Midbrain (tissue), 1 donor: Measurements from ENCODE around the gene SGCA.

Source experiments
- DNase-seq: peaks from one replicate; lab custom pipeline; 2025; lab: John Stamatoyannopoulos, UW

Gene SGCA

GRCh38 chr17:50165867-50166517, at the start of gene SGCA:
Gene SGCA, plus strand, starts transcription at chr17:50166005. Its CDS starts 36 bp downstream, at chr17:50166041.
- DNase-seq, result no peak

- no peak for DNase-seq
Observed at GRCh38 chr17:50117202-50118051, 48.4 kb upstream of the SGCA start.

GRCh38 chr17:50118076-50118827, 47.6 kb upstream of the SGCA start:
- no peak for DNase-seq

- no peak for DNase-seq
Observed at GRCh38 chr17:50118828-50119218, 47.0 kb upstream of the SGCA start.

GRCh38 chr17:50120475-50121253, 45.1 kb upstream of the SGCA start:
- DNase-seq, result no peak

GRCh38 chr17:50122945-50123344, 42.9 kb upstream of the SGCA start:
- DNase-seq, result no peak

GRCh38 chr17:50123649-50124349, 42.0 kb upstream of the SGCA start:
- no peak for DNase-seq

- no peak for DNase-seq
Observed at GRCh38 chr17:50125420-50125997, 40.3 kb upstream of the SGCA start.

- DNase-seq, result no peak
Observed at GRCh38 chr17:50127697-50128361, 38.0 kb upstream of the SGCA start.

- DNase-seq, result no peak
Observed at GRCh38 chr17:50128441-50129352, 37.1 kb upstream of the SGCA start.

GRCh38 chr17:50129353-50129727, 36.5 kb upstream of the SGCA start:
- DNase-seq, result no peak

- no peak for DNase-seq
Observed at GRCh38 chr17:50129728-50130558, 35.9 kb upstream of the SGCA start, which contains the start of gene SAMD14. Gene SAMD14, minus strand, starts transcription at chr17:50130160. Its CDS starts 5,201 bp downstream, at chr17:50124959.

- no peak for DNase-seq
Observed at GRCh38 chr17:50130559-50131305, 35.1 kb upstream of the SGCA start.

GRCh38 chr17:50132104-50132794, 33.6 kb upstream of the SGCA start:
- DNase-seq, result no peak

GRCh38 chr17:50133028-50133768, 32.6 kb upstream of the SGCA start:
- DNase-seq, result peak; percentile 16

GRCh38 chr17:50133769-50134099, 32.1 kb upstream of the SGCA start:
- DNase-seq, result no peak
